Stimulated activated CD8-positive, alpha-beta memory T cell treated with anti-CD3 and anti-CD28 coated beads, Interleukin-15, amount 100 ng/mL, for 1 hour (primary cell): ENCODE measurements around the gene PKHD1.
"Not testable (repeated sequence)": the region's sequence is repeated elsewhere in the genome, so short reads cannot be mapped to it uniquely, and the experiment has no call there.

Experiments
- DNase-seq: peaks from one replicate; pipeline ENCODE4 v3.0.0-alpha.2; 2020; ENCODE audit warnings: low read depth

The PKHD1 gene

GRCh38 chr6:51928320-51928719 is 159.1 kb downstream of the PKHD1 start:
- DNase-seq: no peak

GRCh38 chr6:51927450-51927849 is 160.0 kb downstream of the PKHD1 start:
- DNase-seq: no peak

GRCh38 chr6:51926125-51926524 is 161.3 kb downstream of the PKHD1 start:
- DNase-seq: no peak

- DNase-seq: not testable (repeated sequence)
These were observed 164.9 kb downstream of the PKHD1 start for GRCh38 chr6:51922479-51922878.

- DNase-seq: not testable (repeated sequence)
These were observed 169.1 kb downstream of the PKHD1 start for GRCh38 chr6:51918347-51918746.

- no peak for DNase-seq
These were observed 172.3 kb downstream of the PKHD1 start for GRCh38 chr6:51915098-51915497.

GRCh38 chr6:51913265-51913664 is 174.1 kb downstream of the PKHD1 start:
- no peak for DNase-seq

GRCh38 chr6:51910851-51911250 is 176.6 kb downstream of the PKHD1 start:
- DNase-seq: no peak

- no peak for DNase-seq
These were observed 179.2 kb downstream of the PKHD1 start for GRCh38 chr6:51908243-51908642.

GRCh38 chr6:51901766-51902764 is 185.3 kb downstream of the PKHD1 start:
- no peak for DNase-seq

- no peak for DNase-seq
These were observed 194.0 kb downstream of the PKHD1 start for GRCh38 chr6:51893366-51893765.

- DNase-seq: no peak
These were observed 194.7 kb downstream of the PKHD1 start for GRCh38 chr6:51892750-51893149.

GRCh38 chr6:51892339-51892738 is 195.1 kb downstream of the PKHD1 start:
- no peak for DNase-seq

GRCh38 chr6:51891784-51892183 is 195.6 kb downstream of the PKHD1 start:
- DNase-seq: no peak

GRCh38 chr6:51887859-51888258 is 199.6 kb downstream of the PKHD1 start:
- no peak for DNase-seq

- no peak for DNase-seq
These were observed 201.5 kb downstream of the PKHD1 start for GRCh38 chr6:51885957-51886356.

GRCh38 chr6:51868591-51869355 is 218.6 kb downstream of the PKHD1 start:
- DNase-seq: no peak

GRCh38 chr6:51866867-51867266 is 220.5 kb downstream of the PKHD1 start:
- DNase-seq: no peak

- no peak for DNase-seq
These were observed 221.4 kb downstream of the PKHD1 start for GRCh38 chr6:51865996-51866395.

- DNase-seq: no peak
These were observed 222.2 kb downstream of the PKHD1 start for GRCh38 chr6:51865176-51865575.

GRCh38 chr6:51857134-51857533 is 230.3 kb downstream of the PKHD1 start:
- DNase-seq: no peak

GRCh38 chr6:51856508-51856907 is 230.9 kb downstream of the PKHD1 start:
- DNase-seq: no peak
